Measurements from ENCODE around the gene PLCXD1. TPM values are rescaled to one million over a fixed set of nuclear protein-coding genes. Genes with fewer than 3 reads are reported as not detected.

PLCXD1 gene
- total RNA-seq, 2 donors from 2014 or later: 52.2 to 72.0 TPM

GRCh38 chrX:332916-333610 lies 51.9 kb downstream of the PLCXD1 start:
- Mint-ChIP-seq H3K9me3 (no peaks in the 10 kb centered on the region), H3K27me3 (ENCODE audit: low read depth) (no peaks in the 10 kb centered on the region), H3K36me3 (ENCODE audit: insufficient read depth in 2 of 2) (peaks cover 2 to 7% of the 10 kb centered on the region in 2 donors), H3K4me1 (ENCODE audit: low read depth) (no peaks in the 10 kb centered on the region), H3K4me3 (peak overlapping the region in 1 of 2 donors; percentile 31), H3K27ac (no peak overlapping the region)
- ATAC-seq (replicated peaks in 1 of 2) (no peak), DNase-seq (no peak)

- no peaks in the 10 kb centered on the region for H3K4me1 Mint-ChIP-seq (ENCODE audit: low read depth)
- no peak overlapping the region for H3K27ac Mint-ChIP-seq
- ATAC-seq (replicated peaks in 1 of 2) (no peak), DNase-seq (no peak)
- peaks cover 2 to 7% of the 10 kb centered on the region in 2 donors for H3K36me3 Mint-ChIP-seq (ENCODE audit: insufficient read depth in 2 of 2)
- H3K27me3 Mint-ChIP-seq (ENCODE audit: low read depth): no peaks in the 10 kb centered on the region
- H3K4me3 Mint-ChIP-seq: peak overlapping the region in 1 of 2 donors; percentile 31
- H3K9me3 Mint-ChIP-seq: no peaks in the 10 kb centered on the region
These were observed 52.6 kb downstream of the PLCXD1 start for GRCh38 chrX:333611-334311.

DNA sequence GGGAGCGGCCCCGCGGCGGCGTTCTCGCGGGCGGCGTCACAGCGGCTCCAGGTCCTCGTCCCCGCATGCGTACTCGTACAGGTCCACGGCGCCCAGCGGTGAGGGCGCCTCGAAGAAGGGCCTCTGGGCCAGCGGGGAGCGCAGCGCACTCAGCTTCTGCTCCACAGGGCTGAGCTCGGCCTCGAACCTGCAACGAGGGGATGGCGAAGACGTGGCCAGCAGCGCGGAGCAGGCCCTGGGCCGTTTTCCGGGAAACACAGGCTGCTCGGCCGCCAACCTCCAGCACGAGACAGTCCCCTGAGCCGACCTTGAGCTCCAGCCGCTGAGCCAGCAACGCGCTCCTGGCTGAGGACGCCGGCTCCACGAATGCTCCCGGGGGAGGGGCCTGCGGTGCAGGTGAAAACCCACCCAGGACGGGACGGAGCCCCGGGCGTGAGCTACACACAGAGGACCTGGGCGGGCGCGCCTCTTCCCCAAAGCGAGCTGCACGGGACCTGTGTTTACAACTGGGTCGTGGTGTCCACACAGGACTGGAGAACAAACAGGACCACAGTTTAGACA lies 53.2 kb downstream of the PLCXD1 start:
- ATAC-seq (replicated peaks in 1 of 2): no peak
- no peaks in the 10 kb centered on the region for H3K4me1 Mint-ChIP-seq (ENCODE audit: low read depth)
- H3K27ac Mint-ChIP-seq: no peak overlapping the region
- H3K4me3 Mint-ChIP-seq: no peak overlapping the region
- peaks cover 2 to 7% of the 10 kb centered on the region in 2 donors for H3K36me3 Mint-ChIP-seq (ENCODE audit: insufficient read depth in 2 of 2)
- no peaks in the 10 kb centered on the region for H3K9me3 Mint-ChIP-seq
- no peak for DNase-seq
- H3K27me3 Mint-ChIP-seq (ENCODE audit: low read depth): no peaks in the 10 kb centered on the region

GRCh38 chrX:334971-335757 lies 54.0 kb downstream of the PLCXD1 start:
- Mint-ChIP-seq H3K4me1 (ENCODE audit: low read depth) (no peaks in the 10 kb centered on the region), H3K36me3 (ENCODE audit: insufficient read depth in 2 of 2) (peaks cover 2 to 7% of the 10 kb centered on the region in 2 donors), H3K9me3 (no peaks in the 10 kb centered on the region), H3K4me3 (no peak overlapping the region), H3K27ac (no peak overlapping the region), H3K27me3 (ENCODE audit: low read depth) (no peaks in the 10 kb centered on the region)
- DNase-seq (no peak), ATAC-seq (replicated peaks in 1 of 2) (no peak)

DNA sequence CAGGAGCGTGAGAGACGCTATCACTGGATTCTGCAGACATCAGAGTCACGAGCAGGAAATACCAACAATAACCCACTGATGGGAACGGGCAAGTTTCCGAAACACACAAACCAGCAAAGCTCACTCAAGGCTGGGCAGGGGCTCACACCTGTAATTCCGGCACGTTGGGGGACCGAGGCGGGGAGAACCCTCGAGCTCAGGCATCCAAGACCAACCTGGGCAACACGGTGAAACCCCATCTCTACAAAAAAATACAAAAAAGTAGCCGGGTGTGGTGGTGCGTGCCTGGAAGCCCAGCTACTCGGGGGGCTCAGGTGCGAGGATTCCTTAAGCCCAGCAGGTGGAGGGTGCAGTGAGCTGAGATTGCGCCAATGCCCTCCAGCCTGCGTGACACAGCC lies 54.6 kb downstream of the PLCXD1 start:
- DNase-seq: no peak
- H3K27ac Mint-ChIP-seq: no peak overlapping the region

GRCh38 chrX:336227-336626 lies 55.0 kb downstream of the PLCXD1 start:
- DNase-seq (no peak), ATAC-seq (replicated peaks in 1 of 2) (no peak)
- H3K36me3 Mint-ChIP-seq (ENCODE audit: insufficient read depth in 2 of 2): peaks cover 4 to 7% of the 10 kb centered on the region in 2 donors
- no peak overlapping the region for H3K4me3 Mint-ChIP-seq
- no peaks in the 10 kb centered on the region for H3K27me3 Mint-ChIP-seq (ENCODE audit: low read depth)
- no peaks in the 10 kb centered on the region for H3K9me3 Mint-ChIP-seq
- no peaks in the 10 kb centered on the region for H3K4me1 Mint-ChIP-seq (ENCODE audit: low read depth)
- no peak overlapping the region for H3K27ac Mint-ChIP-seq

More for the DNA sequence above, 54.6 kb downstream of the PLCXD1 start:
- Mint-ChIP-seq H3K4me3 (no peak overlapping the region), H3K27me3 (ENCODE audit: low read depth) (no peaks in the 10 kb centered on the region), H3K36me3 (ENCODE audit: insufficient read depth in 2 of 2) (peaks cover 4 to 7% of the 10 kb centered on the region in 2 donors), H3K4me1 (ENCODE audit: low read depth) (no peaks in the 10 kb centered on the region), H3K9me3 (no peaks in the 10 kb centered on the region)
- ATAC-seq (replicated peaks in 1 of 2): no peak

DNA sequence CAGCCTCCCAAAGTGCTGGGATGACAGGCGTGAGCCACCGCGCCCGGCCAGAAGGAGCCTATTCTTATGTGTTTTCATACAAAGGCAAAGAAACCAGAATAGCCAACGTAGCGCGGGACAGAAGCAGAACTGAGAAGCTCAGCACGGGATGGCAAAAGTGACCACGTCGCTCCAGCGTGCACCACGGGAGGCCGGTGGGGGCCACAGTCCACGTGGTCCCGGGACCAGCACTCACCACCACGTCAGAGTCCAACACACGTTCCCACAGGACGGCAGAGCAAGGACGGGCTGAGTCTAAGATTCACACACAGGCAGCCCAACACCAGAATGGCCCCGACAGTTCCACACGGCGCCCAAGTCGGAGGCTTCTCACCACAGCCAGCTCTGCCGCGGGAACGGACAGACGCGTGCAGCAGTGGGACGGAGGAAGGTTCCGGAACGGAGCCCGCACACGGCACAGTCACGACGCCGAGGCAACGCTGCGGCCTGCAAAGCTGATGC lies 56.2 kb downstream of the PLCXD1 start:
- H3K4me1 Mint-ChIP-seq (ENCODE audit: low read depth): no peaks in the 10 kb centered on the region
- H3K36me3 Mint-ChIP-seq (ENCODE audit: insufficient read depth in 2 of 2): peaks cover 7 to 11% of the 10 kb centered on the region in 2 donors
- H3K9me3 Mint-ChIP-seq: peaks cover 0 to 2% of the 10 kb centered on the region in 2 donors
- no peak overlapping the region for H3K27ac Mint-ChIP-seq
- ATAC-seq (replicated peaks in 1 of 2): no peak
- H3K27me3 Mint-ChIP-seq (ENCODE audit: low read depth): no peaks in the 10 kb centered on the region
- no peak for DNase-seq
- H3K4me3 Mint-ChIP-seq: no peak overlapping the region

DNA sequence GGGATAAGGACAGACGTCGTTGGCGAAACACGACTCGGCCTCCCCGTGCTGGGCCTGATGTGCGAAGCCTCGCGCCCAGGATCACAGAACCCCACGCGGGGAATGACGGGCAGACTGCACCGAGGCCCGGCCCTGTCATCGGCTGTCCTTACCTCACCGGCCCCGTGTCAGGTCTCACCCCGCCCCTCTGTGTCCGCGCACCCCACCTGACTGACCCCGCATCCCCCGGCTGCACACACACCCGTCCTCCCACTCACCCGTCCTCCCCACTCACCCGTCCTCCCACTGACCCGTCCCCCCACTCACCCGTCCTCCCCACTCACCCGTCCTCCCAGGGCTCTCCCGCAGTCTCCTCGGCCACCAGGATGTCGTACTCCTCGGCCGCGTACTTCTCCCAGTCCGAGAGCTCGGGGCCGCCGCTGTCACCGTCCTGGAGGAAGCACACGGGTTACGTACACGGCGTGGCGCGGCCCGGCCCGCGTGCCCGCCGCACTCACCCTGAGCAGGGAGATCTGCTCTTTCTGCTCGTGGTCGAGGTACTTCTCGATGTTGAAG lies 57.2 kb downstream of the PLCXD1 start:
- Mint-ChIP-seq H3K27ac (no peak overlapping the region), H3K4me3 (no peak overlapping the region), H3K36me3 (ENCODE audit: insufficient read depth in 2 of 2) (peaks cover 7 to 11% of the 10 kb centered on the region in 2 donors), H3K4me1 (ENCODE audit: low read depth) (no peaks in the 10 kb centered on the region), H3K27me3 (ENCODE audit: low read depth) (no peaks in the 10 kb centered on the region), H3K9me3 (peaks cover 0 to 2% of the 10 kb centered on the region in 2 donors)
- DNase-seq: no peak
- ATAC-seq (replicated peaks in 1 of 2): no peak

- no peak overlapping the region for H3K27ac Mint-ChIP-seq
- DNase-seq (no peak), ATAC-seq (replicated peaks in 1 of 2) (no peak)
- no peak overlapping the region for H3K4me3 Mint-ChIP-seq
- peaks cover 7 to 11% of the 10 kb centered on the region in 2 donors for H3K36me3 Mint-ChIP-seq (ENCODE audit: insufficient read depth in 2 of 2)
- H3K4me1 Mint-ChIP-seq (ENCODE audit: low read depth): no peaks in the 10 kb centered on the region
- peaks cover 0 to 2% of the 10 kb centered on the region in 2 donors for H3K9me3 Mint-ChIP-seq
- no peaks in the 10 kb centered on the region for H3K27me3 Mint-ChIP-seq (ENCODE audit: low read depth)
These were observed 57.7 kb downstream of the PLCXD1 start for GRCh38 chrX:338836-339400.

DNA sequence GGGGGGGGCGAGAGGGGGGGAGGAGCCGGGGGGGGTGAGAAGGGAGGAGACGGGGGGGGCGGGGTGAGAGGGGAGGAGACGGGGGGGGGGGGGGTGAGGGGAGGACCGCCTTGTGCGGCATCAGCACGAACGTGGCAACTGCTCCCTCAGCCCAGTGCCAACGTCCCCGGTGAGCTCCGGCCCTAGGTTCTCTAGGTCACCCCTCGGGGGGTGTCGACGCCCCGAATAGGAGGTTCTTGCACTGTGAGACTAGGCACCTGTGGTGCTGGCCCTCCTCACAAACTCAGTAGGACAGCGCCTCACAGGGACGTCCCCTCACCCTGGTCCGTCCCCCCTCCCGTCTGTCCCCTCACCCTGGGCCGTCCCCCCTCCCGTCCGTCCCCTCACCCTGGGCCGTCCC lies 58.9 kb downstream of the PLCXD1 start:
- Mint-ChIP-seq H3K9me3 (peaks cover 0 to 2% of the 10 kb centered on the region in 2 donors), H3K4me3 (no peak overlapping the region), H3K27ac (no peak overlapping the region), H3K36me3 (ENCODE audit: insufficient read depth in 2 of 2) (peaks cover 6 to 11% of the 10 kb centered on the region in 2 donors), H3K4me1 (ENCODE audit: low read depth) (no peaks in the 10 kb centered on the region), H3K27me3 (ENCODE audit: low read depth) (no peaks in the 10 kb centered on the region)
- DNase-seq: no peak
- peak in 1 of 2 donors; percentile 41 for ATAC-seq (replicated peaks in 1 of 2)

GRCh38 chrX:340641-341423 lies 59.7 kb downstream of the PLCXD1 start:
- H3K36me3 Mint-ChIP-seq (ENCODE audit: insufficient read depth in 2 of 2): peaks cover 5 to 11% of the 10 kb centered on the region in 2 donors
- peaks cover 0 to 2% of the 10 kb centered on the region in 2 donors for H3K9me3 Mint-ChIP-seq
- H3K4me1 Mint-ChIP-seq (ENCODE audit: low read depth): no peaks in the 10 kb centered on the region
- H3K27me3 Mint-ChIP-seq (ENCODE audit: low read depth): no peaks in the 10 kb centered on the region
- no peak overlapping the region for H3K27ac Mint-ChIP-seq
- ATAC-seq (replicated peaks in 1 of 2): no peak
- H3K4me3 Mint-ChIP-seq: no peak overlapping the region
- no peak for DNase-seq

Measured in activated T-cell treated with anti-CD3 and anti-CD28 coated beads, Interleukin-2, amount 50 U/mL, for 72 hours (primary cell).